ENCODE measurements around the gene CDK13. TPM values are rescaled to one million over a fixed set of nuclear protein-coding genes. Genes with fewer than 3 reads are reported as not detected.

CDK13 gene
- total and polyA plus RNA-seq, 9 of the 15 experiments (the other 6 are each of a cell fraction or from before 2014, with no cell fraction given) = 9.8 to 46.1 (median 32.4) TPM

DNA sequence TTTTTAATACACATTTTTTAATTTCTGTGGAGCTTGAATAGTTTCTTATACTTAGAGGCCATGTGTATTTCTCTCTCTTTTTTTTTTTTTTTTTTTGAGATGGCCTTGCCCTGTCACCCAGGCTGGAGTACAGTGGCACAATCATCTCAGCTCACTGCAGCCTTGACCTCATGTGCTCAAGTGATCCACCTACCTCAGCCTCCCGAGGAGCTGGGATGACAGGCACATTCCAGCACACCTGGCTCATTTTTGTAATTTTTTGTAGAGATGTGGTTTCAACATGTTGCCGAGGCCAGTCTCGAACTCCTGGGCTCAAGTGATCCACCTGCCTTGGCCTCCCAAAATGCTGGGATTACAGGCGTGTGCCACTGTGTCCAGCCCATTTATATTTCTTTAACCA is 64.3 kb downstream of the CDK13 start (continued):
- TF ChIP-seq TEAD1 (CRISPR knock-in tag; IDR thresholded peaks at IDR 0.05) (no peak), ZNF444 (CRISPR knock-in tag; IDR thresholded peaks at IDR 0.05) (no peak)
- TF ChIP-seq, protein P1, sequence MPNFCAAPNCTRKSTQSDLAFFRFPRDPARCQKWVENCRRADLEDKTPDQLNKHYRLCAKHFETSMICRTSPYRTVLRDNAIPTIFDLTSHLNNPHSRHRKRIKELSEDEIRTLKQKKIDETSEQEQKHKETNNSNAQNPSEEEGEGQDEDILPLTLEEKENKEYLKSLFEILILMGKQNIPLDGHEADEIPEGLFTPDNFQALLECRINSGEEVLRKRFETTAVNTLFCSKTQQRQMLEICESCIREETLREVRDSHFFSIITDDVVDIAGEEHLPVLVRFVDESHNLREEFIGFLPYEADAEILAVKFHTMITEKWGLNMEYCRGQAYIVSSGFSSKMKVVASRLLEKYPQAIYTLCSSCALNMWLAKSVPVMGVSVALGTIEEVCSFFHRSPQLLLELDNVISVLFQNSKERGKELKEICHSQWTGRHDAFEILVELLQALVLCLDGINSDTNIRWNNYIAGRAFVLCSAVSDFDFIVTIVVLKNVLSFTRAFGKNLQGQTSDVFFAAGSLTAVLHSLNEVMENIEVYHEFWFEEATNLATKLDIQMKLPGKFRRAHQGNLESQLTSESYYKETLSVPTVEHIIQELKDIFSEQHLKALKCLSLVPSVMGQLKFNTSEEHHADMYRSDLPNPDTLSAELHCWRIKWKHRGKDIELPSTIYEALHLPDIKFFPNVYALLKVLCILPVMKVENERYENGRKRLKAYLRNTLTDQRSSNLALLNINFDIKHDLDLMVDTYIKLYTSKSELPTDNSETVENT (CRISPR knock-in tag; IDR thresholded peaks at IDR 0.05) = no peak
- TF ChIP-seq, protein P2, sequence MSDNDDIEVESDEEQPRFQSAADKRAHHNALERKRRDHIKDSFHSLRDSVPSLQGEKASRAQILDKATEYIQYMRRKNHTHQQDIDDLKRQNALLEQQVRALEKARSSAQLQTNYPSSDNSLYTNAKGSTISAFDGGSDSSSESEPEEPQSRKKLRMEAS (CRISPR knock-in tag; IDR thresholded peaks at IDR 0.05) = no peak

DNA sequence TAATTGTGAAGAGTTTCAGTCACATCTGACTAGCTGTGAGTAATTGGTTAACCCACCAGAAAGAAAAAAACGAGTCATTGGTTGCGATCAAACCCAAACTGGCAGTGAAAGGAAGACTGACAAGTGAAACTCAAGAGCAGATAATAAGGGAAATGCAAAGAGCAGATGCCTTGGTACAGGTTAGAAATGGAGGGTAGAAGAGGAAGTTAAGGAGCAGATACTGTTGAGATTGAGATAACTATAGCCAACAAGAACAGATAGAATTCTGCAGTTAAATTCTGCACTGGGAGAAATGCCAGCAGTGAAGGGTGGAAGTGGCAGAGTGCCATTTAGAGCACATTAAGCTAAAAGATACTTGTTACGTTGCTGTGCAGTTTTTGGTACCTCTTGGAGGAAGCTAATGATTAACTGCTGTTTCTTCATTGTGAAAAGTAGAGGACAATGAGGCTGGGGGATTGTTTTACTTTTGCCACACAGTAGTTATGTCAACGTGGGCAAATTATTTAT is 65.8 kb downstream of the CDK13 start:
- CTCF ChIA-PET (ENCODE audit: low intra/inter-chr PET ratio) = no interaction called here
- POLR2A ChIA-PET = interaction anchor here (0.6 kb wide), 1 partner anchor 82 kb away, joined by 3 read pairs; no protein-coding TSS in a partner anchor
- intact Hi-C loops (cut with micrococcal nuclease) (no loop called here), in situ Hi-C loops (cut with MboI) (no loop called here)
- no peak for FAIRE-seq
- H3K27ac ChIP-seq (ENCODE audit: extremely low read depth, low read depth, low read length) = no peak overlapping the region
- no peak for DNase-seq (ENCODE audit: extremely low read depth in 1 of 4, low spot score in 3 of 4)
- H3K79me2 ChIP-seq (ENCODE audit: control insufficient read depth, insufficient read depth, low read length) = no peaks in the 10 kb centered on the region; the same call in none of the 3 replicates
- no TSS peak for BruUV-seq (replicated peaks)
- H3K9ac ChIP-seq (ENCODE audit: insufficient read depth in 1 of 2, low read depth in 2 of 2, low read length in 2 of 2) = no peak overlapping the region
- H3K9me1 ChIP-seq (ENCODE audit: control insufficient read depth, insufficient read depth, low read length) = no peaks in the 10 kb centered on the region
- H3K36me3 ChIP-seq (ENCODE audit: control insufficient read depth, insufficient read depth, low read length) = peaks cover 19% of the 10 kb centered on the region; the same call in 2 of the 3 replicates
- no peaks in the 10 kb centered on the region for H3K9me3 ChIP-seq (replicated peaks; ENCODE audit: control insufficient read depth, insufficient read depth, low read depth, low read length)
- no peaks in the 10 kb centered on the region for H4K20me1 ChIP-seq (replicated peaks; ENCODE audit: control insufficient read depth, insufficient read depth, low read length)
- H2AFZ ChIP-seq (ENCODE audit: low read depth, low read length) = no peak overlapping the region
- 35% methylated on average over 4 of the region's 4 CpGs for WGBS (ENCODE audit: insufficient coverage, low coverage, missing lambda C conversion rate)
- no peak overlapping the region for H3K4me2 ChIP-seq (ENCODE audit: insufficient read depth, low read length)
- peak; percentile 49 for ATAC-seq
- no peak for TF ChIP-seq SP2 (IDR thresholded peaks at IDR 0.05; ENCODE audit: extremely low read depth, low read depth, low read length, poor library complexity, severe bottlenecking)
- TF ChIP-seq ZNF3 (CRISPR knock-in tag; IDR thresholded peaks at IDR 0.05) = no peak
- TF ChIP-seq CBFA2T2 (conservative IDR thresholded peaks at IDR 0.05) = no peak
- TF ChIP-seq ZNF165 (CRISPR knock-in tag; IDR thresholded peaks at IDR 0.05; ENCODE audit: borderline replicate concordance) = no peak
- TF ChIP-seq TBP (optimal IDR thresholded peaks at IDR 0.05; ENCODE audit: low read depth, low read length) = no peak
- TF ChIP-seq RCOR1 (IDR thresholded peaks at IDR 0.05; ENCODE audit: borderline replicate concordance in 1 of 2, low read depth in 2 of 2, low read length in 2 of 2) = 0 out of 4 replicates have a peak, but pooled peaks of 1 of the 2 experiments have one; percentile 6
- TF ChIP-seq, protein P3, sequence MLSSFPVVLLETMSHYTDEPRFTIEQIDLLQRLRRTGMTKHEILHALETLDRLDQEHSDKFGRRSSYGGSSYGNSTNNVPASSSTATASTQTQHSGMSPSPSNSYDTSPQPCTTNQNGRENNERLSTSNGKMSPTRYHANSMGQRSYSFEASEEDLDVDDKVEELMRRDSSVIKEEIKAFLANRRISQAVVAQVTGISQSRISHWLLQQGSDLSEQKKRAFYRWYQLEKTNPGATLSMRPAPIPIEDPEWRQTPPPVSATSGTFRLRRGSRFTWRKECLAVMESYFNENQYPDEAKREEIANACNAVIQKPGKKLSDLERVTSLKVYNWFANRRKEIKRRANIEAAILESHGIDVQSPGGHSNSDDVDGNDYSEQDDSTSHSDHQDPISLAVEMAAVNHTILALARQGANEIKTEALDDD (IDR thresholded peaks at IDR 0.05) = peak; percentile 90
- TF ChIP-seq HMG20B (CRISPR knock-in tag; IDR thresholded peaks at IDR 0.05) = no peak
- no peaks in the 10 kb centered on the region for H3K4me1 ChIP-seq (replicated peaks in 1 of 2; ENCODE audit: control insufficient read depth in 2 of 2, insufficient read depth in 2 of 2, low read length in 2 of 2)
- no peaks in the 10 kb centered on the region for H3K27me3 ChIP-seq (ENCODE audit: control insufficient read depth in 2 of 2, insufficient read depth in 2 of 2, low read length in 2 of 2)
- no peak overlapping the region for H3K4me3 ChIP-seq
